GM21619 (cell line): ENCODE data around the gene HBG2.
"Not testable (repeated sequence)": the region's sequence is repeated elsewhere in the genome, so short reads cannot be mapped to it uniquely, and the experiment has no call there.

Source experiments
- ATAC-seq: cut with Tn5 transposase; IDR thresholded peaks from one replicate; pipeline ENCODE4 v1.9.1; 2021; ENCODE audit not compliant: unreplicated experiment

HBG2 gene

DNA sequence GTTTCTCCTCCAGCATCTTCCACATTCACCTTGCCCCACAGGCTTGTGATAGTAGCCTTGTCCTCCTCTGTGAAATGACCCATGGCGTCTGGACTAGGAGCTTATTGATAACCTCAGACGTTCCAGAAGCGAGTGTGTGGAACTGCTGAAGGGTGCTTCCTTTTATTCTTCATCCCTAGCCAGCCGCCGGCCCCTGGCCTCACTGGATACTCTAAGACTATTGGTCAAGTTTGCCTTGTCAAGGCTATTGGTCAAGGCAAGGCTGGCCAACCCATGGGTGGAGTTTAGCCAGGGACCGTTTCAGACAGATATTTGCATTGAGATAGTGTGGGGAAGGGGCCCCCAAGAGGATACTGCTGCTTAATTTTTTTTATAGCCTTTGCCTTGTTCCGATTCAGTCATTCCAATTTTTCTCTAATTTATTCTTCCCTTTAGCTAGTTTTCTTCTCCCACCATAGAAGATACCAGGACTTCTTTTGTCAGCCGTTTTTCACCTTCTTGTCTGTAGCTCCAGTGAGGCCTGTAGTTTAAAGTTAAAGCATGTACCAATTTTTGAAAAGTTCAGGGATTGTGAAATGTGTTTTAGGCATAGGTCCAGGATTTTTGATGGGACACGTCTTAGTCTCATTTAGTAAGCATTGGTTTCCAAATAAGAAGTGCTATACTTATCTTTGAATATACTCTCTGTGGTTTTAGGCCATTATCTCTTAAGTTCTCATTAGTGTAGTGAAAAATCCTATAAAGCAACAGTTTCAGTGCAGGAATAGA is at the start of gene HBG2:
TSS of gene HBG2 (minus strand) at position 136 of the 768 bp plus-strand sequence. CDS start at position 83, 53 bp downstream.
- ATAC-seq, result not testable (repeated sequence)

DNA sequence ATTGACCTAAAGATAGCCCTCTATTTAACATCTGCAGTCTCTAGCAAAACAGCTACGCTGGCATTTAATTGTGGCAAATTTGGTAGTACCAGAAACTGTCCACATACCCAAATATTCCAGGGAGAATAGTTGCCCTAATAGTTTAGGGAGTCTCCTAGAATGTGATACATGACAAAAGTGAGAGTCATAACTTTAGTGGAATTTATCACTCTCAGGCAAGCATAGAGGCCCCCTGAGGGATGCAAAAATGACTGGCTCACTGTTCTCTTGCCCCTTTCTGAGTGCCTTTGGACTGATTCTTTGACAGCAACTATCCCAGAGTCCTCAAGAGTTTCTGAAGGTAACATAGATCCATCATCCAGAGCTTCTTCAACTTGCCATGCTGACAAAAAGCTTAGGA is 49.5 kb upstream of the HBG2 start:
- no peak for ATAC-seq

GRCh38 chr11:5303626-5304025 is 49.0 kb upstream of the HBG2 start:
- no peak for ATAC-seq

- no peak for ATAC-seq
These were observed 47.3 kb upstream of the HBG2 start, which contains the start of gene OR51B4 for GRCh38 chr11:5301846-5302245. TSS of gene OR51B4 (minus strand) at chr11:5301946. CDS start at chr11:5301946, 0 bp downstream.

DNA sequence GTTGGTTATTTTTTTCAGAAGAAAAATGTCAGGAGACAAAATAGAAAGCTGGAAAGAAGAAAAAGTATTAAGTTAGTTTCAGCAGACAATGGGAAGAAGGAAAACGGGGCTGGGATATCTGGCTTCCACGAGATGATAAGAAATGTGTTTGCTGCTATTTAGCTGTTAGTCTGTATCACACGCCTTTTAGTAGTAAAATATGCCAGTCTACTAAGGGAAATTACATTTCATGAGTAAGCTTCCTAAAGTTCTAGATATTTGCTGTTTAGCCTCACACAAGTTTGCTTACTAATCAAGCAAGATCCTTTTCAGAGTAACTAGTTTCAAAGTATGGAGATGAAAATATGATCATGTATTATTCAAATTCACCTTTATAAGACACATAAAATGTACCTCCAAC is 45.7 kb upstream of the HBG2 start:
- ATAC-seq, result no peak

- ATAC-seq, result no peak
These were observed 43.9 kb upstream of the HBG2 start for GRCh38 chr11:5298451-5298850.

- no peak for ATAC-seq
These were observed 43.2 kb upstream of the HBG2 start for GRCh38 chr11:5297721-5298323.

DNA sequence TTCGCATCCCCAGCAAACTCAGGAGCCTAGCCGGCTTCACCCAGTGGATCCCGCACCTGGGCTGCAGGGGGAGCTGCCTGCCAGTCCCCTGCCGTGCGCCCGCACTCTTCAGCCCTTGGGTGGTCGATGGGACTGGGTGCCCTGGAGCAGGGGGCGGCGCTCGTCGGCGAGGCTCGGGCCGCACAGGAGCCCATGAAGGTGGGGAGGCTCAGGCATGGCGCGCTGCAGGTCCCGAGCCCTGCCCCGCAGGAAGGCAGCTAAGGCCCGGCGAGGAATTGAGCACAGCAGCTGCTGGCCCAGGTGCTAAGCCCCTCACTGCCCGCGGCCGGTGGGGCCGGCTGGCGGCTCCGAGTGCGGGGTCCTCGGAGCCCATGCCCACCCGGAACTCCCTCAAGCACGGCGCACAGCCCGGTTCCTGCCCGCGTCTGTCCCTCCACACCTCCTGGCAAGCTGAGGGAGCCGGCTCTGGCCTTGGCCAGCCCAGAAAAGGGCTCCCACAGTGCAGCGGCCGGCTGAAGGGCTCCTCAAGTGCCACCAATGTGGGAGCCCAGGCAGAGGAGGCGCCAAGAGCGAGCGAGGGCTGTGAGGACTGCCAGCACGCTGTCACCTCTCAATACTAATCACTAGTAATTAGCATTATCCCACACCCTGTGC is 39.9 kb upstream of the HBG2 start:
- not testable (repeated sequence) for ATAC-seq

GRCh38 chr11:5293028-5293427 is 38.4 kb upstream of the HBG2 start:
- no peak for ATAC-seq

DNA sequence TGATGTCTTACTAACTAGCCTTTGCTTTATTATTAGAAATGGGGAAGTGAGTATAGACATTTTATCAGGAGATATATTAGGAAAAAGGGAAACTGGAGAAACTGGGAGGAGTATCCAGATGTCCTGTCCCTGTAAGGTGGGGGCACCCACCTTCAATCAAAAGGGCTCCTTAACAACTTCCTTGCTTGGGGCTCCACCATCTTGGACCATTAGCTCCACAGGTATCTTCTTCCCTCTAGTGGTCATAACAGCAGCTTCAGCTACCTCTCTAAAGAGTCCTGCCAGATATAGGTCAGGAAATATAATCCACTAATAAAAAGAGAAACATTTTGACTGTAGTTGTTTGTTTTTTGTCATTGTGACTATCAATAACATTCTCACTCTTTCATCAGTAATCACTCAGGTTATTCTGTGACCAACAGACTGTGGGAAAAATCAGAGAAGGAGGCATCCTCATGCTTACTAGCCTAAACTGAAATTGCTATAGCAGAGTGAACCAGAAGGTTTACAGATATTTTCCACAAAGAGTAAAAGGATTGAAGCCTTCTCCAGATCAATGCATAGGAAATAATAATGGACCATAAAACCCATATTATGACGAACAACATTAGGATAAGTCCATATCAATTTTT is 36.7 kb upstream of the HBG2 start:
- peak; percentile 97 for ATAC-seq

- ATAC-seq, result no peak
These were observed 35.5 kb upstream of the HBG2 start for GRCh38 chr11:5290106-5290505.

GRCh38 chr11:5289696-5290095 is 35.1 kb upstream of the HBG2 start:
- ATAC-seq, result no peak

- ATAC-seq, result no peak
These were observed 34.4 kb upstream of the HBG2 start for GRCh38 chr11:5288906-5289550.

- ATAC-seq, result no peak
These were observed 33.7 kb upstream of the HBG2 start for GRCh38 chr11:5288108-5288905.

DNA sequence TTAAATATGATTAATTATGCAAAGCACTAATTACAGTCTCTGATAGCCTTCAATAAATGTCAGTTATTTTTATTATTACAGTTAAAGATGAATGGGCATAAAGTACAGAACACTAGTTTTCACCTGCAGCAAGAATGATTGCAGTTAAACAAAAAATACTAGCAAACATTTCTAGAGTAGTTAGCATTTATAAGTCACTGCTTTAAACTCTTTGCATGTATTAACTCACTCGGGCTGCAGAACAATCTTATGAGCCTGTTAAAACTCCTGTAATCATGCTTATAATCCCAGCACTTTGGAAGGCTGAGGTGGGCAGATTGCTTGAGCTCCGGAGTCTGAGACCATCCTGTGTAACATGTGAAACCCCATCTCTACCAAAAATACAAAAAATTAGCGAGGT is 32.3 kb upstream of the HBG2 start:
- ATAC-seq, result no peak

DNA sequence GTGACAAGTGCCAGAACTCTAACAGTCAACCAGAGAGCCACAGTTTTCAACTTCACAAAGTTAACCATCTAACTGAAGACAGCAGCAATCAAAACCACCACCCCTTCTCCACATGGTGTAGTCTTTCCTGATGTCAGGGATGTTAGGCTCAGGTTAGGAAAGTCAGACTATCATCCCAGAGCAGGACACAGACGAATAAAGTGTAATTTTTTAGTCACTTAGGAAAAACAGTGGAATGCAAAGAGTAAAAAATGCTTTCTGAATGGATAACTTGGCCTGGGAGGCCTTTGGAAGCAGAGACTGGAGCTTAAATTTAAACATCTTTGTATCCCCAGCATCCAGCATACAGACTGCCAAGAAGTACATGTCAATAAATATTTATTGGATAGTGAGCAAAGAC is 31.8 kb upstream of the HBG2 start:
- ATAC-seq, result no peak

GRCh38 chr11:5285703-5286340 is 31.2 kb upstream of the HBG2 start:
- ATAC-seq, result no peak

DNA sequence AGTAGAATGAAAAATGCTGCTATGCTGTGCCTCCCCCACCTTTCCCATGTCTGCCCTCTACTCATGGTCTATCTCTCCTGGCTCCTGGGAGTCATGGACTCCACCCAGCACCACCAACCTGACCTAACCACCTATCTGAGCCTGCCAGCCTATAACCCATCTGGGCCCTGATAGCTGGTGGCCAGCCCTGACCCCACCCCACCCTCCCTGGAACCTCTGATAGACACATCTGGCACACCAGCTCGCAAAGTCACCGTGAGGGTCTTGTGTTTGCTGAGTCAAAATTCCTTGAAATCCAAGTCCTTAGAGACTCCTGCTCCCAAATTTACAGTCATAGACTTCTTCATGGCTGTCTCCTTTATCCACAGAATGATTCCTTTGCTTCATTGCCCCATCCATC is 30.1 kb upstream of the HBG2 start:
- ATAC-seq, result no peak

DNA sequence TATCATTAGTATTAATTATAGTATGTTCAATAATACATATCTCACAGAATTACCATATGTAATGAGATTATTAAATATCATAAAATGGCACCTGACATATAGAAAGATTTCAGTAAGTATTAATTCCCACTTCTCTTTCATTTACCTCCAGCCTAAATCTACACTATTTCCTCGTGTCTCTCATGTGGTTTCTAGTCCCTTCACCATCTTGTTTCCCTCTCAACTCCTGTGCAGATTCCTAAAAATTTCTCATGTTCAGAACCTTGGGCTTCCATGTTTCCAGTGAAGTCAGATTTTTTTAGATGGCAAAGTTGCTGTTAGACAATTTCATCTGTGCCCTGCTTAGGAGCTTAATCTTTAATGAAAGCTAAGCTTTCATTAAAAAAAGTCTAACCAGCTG is 29.3 kb upstream of the HBG2 start:
- ATAC-seq, result no peak

DNA sequence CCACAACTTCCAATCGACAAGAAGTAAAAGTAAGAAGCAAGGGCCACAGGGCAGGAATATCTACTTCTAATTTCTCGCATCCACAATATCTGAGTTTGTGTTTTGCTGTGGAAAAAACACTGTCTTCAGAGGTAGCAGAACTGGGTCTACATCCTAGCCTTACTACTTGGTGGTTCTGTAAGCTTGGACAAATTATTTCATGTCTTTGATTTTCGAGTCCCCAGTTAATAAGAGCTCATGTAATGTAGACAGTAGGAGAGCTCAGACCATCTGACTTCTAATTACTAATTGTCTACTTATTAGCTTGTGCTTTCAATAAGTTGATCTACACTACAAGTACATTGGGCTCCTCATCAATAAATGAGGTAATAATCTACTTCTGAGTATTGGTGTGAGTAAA is 28.5 kb upstream of the HBG2 start:
- no peak for ATAC-seq
